Activated CD8-positive, alpha-beta memory T cell treated with anti-CD3 and anti-CD28 coated beads, Interleukin-2, amount 50 U/mL, for 4 hours (primary cell): ENCODE data around the gene PHTF2.
"Not testable (repeated sequence)": the region's sequence is repeated elsewhere in the genome, so short reads cannot be mapped to it uniquely, and the experiment has no call there.

Experiments used
- DNase-seq: peaks from one replicate; pipeline ENCODE4 v3.0.0-alpha.2; 2020

Gene PHTF2

DNA sequence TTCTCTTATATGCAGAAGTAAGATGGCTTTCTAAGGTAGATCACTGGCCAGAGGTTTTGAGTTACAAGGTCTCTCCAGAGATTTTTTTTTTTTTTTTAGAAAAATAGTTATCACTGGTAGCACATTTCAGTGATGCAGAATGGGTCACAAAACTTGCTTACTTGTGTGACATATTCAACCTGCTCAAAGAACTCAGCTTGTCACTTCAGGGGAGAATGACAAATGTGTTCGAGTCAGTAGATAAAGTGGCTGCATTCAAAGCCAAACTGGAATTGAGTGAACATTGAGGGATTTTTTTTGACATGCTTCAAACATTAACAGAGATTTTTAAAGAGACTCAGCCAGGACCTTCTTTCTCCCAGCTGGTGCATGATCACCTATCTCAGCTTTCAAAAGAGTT, 33.4 kb downstream of the PHTF2 start:
- DNase-seq = no peak

DNA sequence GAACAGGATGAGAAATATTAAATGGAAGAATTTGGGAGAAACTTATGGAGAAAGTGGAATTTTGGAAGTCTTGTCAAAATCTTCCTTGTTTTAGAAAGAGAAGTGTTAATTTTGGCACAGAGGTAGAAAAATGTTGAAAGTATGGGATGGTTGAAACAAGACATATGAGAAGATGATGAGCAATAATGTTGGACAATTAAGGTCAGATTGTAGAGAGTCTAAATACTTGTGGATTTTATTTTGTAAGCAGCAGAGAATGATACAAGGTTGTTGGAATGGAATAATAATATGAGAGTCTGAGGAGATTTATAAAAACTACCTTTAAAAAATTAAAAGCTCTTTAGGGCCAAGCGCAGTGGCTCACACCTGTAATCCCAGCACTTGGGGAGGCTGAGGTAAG, 34.6 kb downstream of the PHTF2 start:
- no peak for DNase-seq

DNA sequence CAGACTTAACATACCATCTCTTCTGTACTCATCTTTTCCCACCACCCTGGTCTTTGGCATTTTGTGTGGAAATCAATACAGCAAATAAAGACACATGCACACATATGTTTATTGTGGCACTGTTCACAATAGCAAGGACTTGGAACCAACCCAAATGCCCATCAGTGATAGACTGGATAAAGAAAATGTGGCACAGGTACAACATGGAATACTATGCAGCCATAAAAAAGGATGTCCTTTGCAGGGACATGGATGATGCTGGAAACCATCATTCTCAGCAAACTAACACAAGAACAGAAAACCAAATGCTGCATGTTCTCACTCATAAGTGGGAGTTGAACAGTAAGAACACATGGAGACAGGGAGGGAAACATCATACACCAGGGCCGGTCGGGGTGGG, 37.9 kb downstream of the PHTF2 start:
- not testable (repeated sequence) for DNase-seq

DNA sequence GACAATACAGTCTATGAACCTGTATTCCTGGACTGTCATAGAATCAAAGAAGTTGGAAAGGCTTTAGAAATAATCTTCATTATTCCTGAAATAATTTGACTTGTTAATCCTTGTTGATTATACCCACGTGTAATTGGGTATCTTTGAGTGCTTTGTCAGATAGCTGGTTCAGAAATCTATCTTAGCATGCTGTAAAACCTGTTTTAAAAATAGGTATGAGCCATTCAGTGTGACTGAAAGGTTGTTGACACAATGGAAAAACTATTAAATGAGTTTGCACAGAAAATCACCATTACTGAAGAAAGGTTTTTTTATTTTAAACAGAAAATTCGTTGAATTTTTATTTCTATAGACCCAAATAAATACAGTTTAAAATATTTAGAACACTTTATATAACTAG, 38.7 kb downstream of the PHTF2 start:
- DNase-seq = no peak

DNA sequence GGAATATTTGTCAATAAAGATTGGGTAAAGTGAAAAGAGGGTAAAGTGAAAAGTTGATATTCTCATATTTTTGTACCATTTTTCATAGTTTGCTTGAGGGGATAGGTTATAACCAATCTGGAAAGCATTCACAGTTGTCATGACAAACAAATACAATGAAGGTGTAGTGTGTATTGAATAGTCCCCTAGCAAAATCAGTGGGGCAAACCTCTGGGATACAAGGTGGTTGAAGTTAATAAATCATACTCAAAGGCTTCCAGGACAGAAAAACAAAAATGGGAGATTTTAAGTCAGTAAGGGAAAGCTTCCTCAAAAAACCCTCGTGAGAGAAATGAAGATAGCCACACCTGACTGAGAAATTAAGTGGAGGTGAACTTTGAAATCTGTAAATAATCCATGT, 39.4 kb downstream of the PHTF2 start:
- DNase-seq = no peak

DNA sequence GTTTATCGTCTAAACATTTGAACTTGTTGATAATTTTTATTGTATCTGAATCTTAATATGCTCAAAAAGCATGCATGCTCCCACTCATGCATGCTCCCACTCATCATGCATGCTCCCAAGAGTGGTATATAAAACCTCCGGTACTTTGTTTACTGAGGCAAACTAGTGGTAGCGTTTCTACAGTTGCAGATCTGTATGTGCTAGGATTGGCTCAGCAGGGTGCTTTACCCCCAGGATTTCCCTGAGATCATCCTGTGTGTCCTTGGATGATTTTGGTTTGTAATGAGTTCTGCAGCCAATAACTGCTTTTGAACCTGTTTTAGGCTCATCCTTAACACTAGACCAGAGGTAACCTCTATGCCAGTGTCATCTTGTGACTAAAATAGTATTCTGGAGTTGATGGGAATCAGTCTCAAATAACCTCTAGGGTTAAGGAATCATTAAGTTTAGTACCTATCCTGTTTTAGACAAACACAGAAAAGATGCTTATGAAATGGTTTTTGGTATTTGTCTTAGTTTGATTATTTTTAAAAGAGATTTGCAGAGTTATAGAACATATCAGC, 40.4 kb downstream of the PHTF2 start:
- no peak for DNase-seq

DNA sequence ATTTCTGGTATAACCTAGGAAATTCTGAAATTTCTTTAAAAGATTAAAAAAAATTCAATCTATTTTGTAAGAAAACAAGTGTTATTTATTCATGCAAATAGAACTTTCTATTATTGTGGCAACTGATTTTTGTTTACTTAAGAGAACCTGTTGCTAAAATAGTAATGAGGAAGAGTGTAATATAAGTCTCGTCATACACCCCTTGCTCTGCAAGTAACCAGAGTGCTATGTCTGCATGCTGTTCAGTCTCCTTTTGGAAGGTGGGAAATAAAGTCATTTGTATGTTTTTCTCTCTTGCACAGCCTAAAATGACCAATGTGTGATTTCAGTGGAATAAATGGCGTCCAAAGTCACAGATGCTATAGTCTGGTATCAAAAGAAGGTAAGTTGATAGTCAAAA, 41.3 kb downstream of the PHTF2 start:
- DNase-seq = no peak

DNA sequence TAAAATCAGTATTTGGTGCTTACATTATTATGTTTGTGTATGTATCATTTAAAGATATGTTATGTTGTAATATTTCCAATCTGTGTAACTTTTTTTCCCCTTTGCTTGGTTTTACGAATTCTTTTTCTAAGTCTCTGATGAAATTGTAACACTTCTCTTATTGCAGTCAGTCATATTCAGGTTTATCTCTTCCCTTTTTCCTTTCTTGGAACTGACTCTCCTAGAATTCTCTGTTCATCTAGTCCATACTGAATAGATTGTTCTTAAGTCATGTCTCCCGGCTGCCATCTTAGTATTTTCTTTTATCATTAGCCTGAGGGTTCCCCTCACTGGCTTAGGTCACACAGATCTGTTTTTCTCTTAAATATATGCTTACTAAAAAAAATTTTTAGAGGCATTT, 44.6 kb downstream of the PHTF2 start:
- DNase-seq = no peak

DNA sequence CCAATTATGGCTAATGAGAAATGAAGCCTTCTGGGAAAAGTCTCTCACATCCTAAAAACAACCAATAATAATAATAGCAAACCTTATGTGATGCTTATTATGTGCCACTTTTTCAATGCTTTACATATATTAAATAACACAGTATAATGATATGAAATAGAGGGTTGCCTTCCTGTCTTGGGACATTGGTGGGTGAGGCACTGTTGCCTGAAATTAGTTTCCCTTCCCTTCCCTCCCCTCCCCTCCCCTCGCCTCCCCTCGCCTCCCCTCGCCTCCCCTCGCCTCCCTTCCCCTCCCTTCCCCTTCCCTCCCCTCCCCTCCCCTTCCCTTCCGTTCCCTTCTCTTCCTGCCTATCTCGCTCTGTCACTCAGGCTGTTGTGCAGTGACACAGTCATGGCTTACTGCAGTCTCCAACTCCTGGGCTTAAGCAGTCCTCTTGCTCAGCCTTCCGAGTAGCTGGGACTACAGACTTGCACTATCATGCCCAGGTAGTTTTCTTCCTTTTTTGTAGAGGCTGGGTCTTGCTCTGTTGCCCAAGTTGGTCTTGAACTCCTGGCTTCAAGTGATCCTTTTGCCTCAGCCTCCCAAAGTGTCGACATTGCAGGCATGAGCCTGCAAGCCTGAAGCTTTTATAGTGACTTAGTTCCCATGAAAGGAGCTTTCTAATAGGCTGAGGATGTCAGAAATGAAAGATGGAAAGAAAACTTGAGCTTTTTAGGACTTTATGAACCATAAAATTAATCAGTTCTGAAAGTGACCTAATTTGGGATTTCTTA, 47.9 kb downstream of the PHTF2 start:
- no peak for DNase-seq

DNA sequence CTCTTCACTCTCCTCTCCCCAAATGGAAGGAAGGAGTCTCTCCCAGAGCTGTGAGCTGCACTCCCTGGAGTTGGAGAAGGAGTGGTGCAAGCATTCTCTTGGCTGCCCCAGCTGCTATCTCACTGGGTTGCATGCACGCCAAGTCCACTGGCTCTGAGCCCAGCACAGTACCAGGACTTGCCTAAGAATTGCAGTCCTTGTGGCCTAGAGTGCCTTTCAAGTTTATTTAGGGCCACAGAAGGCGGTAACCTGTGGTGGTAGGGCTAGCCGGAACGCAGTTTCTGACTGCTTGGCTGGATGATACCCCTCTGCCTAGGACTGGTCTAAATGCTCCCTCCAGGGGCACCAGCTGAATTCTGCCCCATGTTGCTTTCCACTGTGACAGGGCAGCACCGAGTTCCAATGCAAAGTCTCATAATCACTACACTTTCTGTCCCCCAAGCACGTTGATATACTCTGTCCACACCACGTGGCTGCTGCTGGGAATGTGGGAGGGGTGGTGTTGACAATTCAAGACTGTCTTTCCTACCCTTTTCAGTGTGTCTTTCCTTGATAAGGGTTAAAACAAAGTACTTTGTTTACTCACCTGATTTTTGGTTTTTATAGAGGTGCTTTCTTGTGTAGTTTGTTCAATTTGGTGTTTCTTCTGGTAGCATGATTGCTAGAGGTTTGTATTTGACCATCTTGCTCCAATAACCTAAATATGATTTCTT, 57.0 kb downstream of the PHTF2 start:
- DNase-seq = no peak

DNA sequence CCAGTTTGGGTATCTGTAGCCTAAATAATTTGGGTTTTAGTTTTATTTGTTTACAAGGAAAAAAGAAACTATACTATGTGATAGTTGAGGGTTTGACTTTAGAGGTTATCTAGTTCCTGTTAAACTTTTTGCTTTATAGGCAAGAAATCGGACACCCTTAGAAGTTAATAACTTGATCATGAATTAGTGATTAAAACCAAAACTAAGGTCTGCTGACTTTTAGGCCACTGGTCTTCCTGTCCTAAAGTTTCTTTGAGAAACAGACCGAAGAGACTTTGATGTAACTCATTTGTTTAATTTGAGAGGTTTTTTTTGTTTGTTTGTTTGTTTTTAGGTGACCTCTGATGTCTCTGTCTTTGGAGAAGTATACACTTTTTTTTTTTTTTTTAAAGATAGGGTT, 59.7 kb downstream of the PHTF2 start:
- DNase-seq = no peak

DNA sequence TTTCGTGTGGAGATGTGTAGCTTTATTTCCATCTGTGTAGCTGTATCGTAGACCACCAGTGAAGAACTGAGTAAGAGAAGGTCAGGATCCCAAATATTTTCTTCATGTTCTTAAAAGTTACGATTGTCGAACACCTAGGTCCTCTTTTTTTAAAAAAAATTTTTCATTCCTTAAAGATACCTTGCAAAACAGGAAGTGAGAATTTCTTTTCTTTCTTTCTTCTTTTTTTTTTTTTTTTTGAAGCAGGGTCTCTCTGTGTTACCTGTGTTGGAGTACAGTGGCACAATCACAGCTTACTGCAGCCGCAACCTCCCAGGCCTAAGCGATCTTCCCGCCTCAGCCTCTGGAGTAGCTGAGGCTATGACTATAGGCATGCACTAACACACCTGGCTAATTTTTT, 60.8 kb downstream of the PHTF2 start:
- no peak for DNase-seq

DNA sequence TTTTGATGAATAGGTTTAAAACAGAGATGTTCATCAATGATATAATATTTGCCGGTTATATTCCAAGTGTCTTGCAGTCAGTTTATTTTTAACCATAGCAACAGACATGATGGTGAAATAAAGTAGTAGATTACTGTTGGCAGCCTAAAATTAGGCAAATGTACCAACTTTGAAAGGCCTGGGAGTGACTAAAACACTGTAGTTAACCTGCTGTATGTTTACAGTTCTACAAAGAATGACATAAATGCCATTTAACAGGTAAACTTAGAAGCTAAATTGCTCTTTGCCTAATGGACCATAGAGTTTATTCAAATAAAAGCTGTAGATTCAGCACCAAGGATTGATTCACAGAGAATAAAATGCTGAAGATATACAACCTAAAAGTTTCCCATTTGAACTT, 64.1 kb downstream of the PHTF2 start:
- no peak for DNase-seq

DNA sequence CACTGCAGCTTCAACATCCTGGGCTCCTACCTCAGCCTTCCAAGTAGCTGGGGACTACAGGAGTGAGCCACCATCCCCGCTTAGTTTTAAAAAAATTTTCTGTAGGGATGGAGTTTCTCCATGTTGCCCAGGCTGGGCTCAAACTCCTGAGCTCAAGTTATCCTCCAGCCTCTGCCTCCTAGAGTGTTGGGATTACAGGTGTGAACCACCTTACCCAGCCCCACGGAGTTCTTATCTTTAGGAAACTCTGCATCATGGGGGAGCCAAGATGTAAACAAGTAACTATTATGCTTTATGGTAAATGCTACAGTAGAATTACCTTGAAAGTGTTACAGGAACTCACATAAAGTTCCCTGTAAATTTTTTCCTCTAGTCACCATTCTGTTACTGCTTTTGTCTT, 65.3 kb downstream of the PHTF2 start:
- DNase-seq = no peak

DNA sequence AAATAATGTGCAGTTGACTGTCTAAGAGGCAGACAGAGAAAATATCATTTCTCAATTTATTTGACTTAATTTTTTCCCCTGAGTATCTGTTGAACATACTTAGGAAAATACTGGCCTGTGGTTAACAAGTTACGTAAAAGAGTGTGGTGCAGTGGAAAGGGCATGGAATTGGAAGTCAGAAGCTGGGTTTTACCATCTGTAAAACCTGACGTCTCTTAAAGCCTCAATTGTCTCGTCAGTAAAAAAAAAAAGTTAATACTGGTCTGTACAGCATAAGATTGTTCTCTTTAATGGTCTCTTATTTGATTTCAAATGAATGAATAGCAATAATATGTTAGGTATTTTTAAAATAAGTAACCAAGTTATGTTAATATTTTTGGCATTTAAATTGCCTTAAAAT, 67.8 kb downstream of the PHTF2 start:
- no peak for DNase-seq

DNA sequence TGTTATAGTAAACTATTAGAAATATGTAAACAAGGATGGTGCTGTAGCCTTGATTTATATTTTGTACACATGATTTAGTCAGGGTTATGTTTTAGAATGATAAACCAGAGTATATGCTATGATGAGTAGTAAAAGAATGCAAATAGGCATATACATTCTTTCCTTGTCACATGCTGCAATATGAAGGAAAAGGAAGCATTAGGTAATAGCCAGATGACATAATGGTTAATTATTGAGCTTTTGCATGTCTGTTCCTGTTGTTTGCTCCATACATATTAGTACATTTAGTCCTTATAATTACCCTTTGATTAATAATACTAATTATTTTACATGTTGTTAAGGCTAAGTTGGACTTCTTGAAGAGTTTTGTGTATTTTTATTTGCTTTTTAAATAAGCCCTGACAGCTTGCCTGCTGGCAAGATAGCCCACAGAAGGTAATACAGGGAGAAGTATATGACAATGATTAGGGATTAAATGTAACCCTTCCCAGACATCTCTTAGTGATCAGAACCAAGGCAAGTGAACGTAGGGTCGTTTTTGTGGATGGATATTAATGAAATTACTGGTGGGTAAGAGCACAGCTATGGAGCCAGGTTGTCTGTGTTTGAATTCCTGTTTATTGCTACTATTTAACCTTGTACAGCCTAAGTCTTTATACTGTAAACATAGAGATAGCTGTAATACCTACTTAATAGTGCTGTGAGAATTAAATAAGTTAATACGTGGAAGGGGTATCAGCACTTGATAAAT, 68.4 kb downstream of the PHTF2 start:
- DNase-seq = no peak

DNA sequence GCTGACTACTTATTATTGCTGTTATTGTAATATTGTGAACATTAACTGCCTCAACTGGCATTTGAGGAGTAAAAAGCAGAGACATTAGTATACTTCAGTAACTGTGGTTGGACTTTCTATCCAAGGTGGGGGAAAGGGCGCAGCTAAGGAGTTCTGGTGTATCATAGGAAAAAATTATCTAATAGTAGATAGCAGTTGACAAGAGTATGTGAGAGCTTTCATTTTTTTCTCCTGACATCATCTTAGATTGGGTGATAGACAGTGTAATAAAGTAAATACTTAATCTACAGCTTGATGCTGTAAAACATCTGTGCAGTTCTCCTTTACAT, 68.9 kb downstream of the PHTF2 start:
- DNase-seq = no peak

DNA sequence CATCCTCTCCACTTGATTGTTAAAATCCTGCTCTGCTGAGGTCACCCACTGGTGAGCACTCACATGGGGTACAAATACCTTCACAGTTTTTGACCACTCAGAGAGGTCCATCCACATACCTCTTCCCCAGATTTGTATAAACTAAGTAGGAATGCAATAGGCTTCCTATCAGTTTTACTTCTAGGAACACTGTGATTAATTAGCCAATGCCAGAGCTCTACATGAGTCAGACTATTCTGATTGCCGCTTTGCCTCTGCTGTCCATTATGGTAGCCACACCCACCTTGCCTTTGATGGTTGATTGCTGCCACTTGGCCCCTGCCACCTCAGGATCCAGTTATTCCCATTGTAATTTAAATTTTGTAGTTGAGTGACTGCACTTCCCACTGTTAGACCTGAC, 73.7 kb downstream of the PHTF2 start:
- not testable (repeated sequence) for DNase-seq

DNA sequence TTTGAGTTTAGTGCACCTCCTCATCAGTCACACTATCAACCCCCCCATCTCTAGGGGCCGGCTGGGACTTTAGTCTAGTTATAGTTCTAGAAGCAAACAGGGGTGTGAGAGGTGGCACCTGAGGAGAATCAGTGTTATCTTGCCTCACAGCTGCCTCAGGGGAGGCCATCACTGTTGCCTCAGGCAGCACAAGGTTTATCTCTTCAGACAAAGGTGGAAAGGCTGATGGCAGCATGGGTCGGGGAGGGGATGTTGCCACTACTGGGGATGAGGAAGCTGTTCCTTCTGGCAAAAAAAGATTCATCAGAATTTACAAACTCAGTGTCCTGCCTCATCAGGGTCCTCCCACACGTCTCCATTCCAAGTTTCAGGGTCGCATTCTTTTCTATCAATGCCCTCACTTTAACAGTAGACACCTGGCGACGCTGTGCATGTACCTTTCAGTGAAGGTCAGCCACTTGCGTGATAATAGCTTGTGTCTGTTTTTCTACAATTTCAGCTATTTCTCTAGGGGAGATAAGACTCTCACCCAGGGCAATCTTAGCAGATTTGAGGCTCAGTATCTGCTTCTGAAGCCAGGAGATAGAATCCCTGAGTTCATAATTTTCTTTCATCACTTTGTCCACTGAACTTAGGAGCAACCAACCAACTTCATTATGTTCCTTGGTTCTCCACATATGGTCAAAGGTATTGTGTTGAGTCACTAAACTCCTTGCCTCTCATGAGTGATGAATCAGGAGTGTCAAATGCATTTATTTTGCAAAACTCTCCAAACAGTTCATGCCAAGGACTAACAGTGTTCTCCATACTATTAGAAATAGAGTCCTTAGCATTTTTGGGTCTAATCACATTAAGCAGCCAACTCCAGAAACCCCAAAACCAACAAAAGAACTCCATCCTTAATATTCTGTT, 75.1 kb downstream of the PHTF2 start:
- not testable (repeated sequence) for DNase-seq

DNA sequence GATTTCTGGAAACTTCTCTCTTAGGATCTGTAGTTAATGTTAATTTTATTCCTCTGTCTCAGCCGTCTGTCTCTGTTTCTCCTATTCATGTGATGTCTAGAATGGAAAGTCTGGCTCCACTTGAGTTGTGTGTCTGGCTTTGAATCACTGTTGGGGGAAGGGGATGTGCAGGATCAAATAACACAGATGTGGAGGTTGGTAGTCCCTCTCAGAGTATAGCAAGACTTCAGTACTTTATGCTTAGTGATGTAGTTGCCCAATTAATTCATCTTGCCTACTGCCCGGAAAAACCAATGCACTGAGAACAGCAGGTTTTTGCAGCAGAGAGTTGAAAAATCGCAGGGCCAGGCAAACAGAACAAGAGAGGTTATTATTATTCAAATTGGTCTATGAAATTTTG, 79.2 kb downstream of the PHTF2 start:
- no peak for DNase-seq

DNA sequence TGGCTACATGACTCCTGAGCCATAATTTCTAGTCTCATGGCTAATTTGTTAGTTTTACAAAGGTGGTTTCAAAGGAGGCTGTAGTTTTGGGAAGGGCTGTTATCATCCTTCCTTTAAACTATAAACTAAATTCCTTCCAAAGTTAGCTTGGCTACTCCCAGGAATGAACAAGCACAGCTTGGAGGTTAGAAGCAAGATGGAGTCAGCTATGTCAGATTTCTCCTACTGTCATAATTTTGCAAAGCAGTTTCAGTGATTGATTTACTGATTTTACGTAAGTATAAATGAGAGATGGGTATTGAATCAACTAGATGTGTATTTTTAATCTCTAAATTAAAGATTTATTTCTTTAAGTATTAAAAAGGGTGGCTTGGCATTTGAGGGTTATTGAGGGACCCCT, 79.9 kb downstream of the PHTF2 start:
- no peak for DNase-seq

DNA sequence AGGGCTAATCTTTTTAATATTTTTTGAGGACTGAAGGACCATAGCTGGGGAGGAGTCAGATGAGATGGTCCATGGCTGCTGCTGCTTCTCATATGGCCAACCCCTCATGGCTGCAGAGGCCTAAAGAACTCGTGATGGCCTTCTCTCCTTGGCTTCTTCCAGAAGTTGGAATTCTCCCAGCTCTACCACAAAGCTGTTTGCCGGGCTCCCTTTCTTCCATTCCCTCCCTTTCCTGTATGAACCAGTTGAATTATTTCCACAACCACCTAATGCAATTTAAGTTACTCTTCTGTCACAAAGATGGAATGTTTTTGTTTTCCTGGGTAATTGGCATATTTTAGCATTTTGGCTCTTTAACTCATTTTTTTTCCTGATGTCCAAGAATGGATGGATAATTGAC, 80.7 kb downstream of the PHTF2 start:
- DNase-seq = no peak

DNA sequence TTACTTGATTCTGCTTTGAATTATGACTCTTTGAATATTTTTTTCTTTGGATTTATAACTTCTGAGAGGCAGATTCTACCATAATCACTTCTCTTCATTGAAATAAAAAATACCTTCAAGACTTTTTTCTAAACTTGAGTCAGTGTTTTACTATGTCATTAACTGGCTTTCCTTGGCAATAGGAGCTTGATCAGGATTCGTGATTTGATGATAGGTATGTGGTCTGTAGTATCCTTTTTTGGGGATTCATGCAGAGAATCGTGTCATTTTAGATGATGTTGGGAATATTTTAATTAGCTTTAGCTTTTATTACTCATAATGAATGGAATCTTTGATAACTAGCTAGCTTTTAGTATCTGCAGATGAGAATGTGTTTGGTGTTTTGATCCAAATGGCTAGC, 83.3 kb downstream of the PHTF2 start:
- DNase-seq = no peak
